GM12801 (cell line): ENCODE measurements around the gene ZNF791.

Experiments
- CTCF ChIP-seq: IDR thresholded peaks from one replicate; pipeline ENCODE4 v1.5.1; 2011; ENCODE audit warnings: control low read depth; ENCODE audit not compliant: insufficient read length; ENCODE audit errors: extremely low read depth

ZNF791 gene

GRCh38 chr19:12623361-12624031 is 12.8 kb downstream of the ZNF791 start:
- no peak for TF ChIP-seq CTCF

DNA sequence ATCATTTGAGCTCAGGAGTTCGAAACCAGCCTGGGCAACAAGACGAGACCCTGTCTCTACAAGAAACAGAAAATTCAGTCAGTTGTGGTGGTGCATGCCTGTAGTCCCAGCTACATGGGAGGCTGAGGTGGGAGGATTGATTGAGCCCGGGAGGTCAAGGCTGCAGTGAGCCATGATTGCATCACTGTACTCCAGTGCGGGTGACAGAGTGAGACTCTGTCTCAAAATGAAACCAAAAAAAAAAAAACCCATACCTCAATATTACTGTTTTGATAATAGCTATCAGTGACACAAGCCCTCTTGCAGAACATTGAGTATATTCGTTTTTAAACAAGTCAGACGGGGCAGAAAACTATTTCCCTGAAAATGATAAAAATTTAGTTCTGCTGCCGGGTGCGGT is 16.2 kb downstream of the ZNF791 start:
- no peak for TF ChIP-seq CTCF

- TF ChIP-seq CTCF, result no peak
Observed at GRCh38 chr19:12628040-12629022, 17.6 kb downstream of the ZNF791 start.

- TF ChIP-seq CTCF, result no peak
Observed at GRCh38 chr19:12629215-12629614, 18.5 kb downstream of the ZNF791 start.

DNA sequence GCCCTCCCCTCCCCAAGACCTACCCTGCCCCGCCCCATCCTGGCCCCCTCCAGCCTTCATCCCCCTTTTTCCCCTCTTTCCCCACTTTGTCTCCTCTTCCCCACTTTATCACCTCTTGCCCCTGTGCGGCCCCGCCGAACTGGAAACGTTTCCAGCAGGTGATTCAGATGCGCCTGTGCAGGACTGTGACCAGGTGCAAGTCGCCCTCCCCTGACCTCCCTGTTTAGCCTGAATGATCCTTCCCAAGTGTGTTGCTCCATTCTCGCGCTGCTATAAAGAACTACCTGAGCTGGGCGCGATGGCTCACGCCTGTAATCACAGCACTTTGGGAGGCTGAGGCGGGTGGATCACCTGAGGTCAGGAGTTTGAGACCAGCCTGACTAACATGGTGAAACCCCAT is 25.9 kb downstream of the ZNF791 start:
- TF ChIP-seq CTCF, result no peak

- no peak for TF ChIP-seq CTCF
Observed at GRCh38 chr19:12638611-12639182, 28.0 kb downstream of the ZNF791 start.

DNA sequence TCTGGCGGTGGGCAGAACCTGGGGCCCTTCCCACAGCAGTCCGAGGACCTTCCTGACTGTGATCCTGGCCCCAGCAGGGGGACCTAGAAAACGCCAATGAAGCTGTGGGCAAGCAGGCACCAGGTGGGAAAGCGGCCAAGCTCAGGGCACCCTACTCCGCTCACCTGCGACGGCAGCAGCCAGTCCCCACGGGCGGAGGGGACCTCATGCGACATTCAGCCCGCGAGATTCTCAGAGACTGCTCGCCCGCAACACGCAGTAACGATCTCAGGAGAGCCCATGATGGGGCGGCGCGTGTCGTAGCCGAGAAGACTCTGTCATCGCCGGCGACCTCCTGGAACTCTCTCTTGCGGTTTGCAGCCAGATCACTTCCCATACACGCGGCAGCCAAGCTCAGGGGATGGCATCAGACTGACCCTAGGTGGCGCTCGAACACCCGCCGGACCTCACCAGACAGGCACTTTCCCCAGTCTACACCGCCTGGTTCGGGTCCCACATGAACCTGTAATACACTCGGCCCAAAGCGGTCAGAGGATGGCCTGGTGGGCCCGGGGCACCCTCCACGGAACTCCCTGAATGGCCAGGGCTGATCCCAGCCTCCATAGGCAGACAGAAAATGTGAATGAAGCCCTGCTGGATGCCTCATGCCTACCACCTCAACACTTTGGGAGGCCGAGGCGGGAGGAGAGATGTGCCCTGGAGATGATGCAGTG is 29.3 kb downstream of the ZNF791 start:
- TF ChIP-seq CTCF, result no peak
